ENCODE data around the gene SIGMAR1. TPM values are rescaled to one million over a fixed set of nuclear protein-coding genes. Genes with fewer than 3 reads are reported as not detected.
A peak's percentile ranks its signal among the peaks of the same experiment; 100 is the strongest.

The SIGMAR1 gene
- 106 and 115 TPM in 2 replicates for total RNA-seq (2014; rRNA removed; shearing (Covaris generic); ENCODE audit: low replicate concordance)

DNA sequence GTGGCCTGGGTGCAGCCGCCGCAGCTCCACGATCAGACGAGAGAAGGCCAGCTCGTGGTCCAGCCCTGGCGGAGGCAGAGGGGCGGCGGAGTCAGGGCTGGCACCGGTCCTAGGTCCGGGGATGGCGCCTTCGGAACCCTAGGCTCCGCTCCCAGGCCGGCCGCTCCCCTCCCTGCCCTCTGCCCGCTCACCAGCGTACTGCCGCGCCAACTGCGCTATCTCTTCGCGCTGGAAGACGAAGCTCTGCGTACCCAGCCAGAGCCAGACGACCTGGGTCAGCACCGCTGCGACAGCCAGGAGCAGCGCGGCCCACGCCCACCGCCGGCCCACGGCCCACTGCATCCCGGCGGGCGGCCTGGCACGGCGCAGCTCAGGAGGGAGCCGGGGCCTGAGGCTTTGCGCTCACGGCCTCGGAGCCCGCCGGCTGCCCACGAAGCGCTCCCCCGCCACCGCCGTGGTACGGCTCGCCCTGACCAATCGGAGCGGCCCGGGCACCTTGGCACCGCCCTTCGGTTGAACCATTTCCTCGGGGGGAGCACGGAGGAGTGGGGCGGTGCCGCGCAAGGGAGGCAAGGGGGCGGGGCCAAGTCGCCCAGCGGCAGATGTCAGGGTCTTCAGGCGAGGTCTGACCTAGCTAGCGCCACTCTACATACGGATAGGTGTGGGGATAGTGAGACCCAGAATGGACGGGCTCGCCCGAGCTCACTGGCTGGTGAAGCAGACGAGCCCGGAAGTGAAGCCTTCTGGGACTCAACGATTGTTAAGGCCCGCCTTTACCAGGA is at the start of gene SIGMAR1:
Gene SIGMAR1, minus strand, starts transcription at position 432 of the 782 bp plus-strand sequence. Its CDS starts 90 bp downstream, at position 342.
- H3K9me3 ChIP-seq, result no peaks in the 10 kb centered on the region
- peak within 1 kb of the TSS; percentile 76 for H3K4me3 ChIP-seq
- DNase-seq, result peak; percentile 89
- peaks cover 9% of the 10 kb centered on the region; the same call in 1 of the 2 replicates for H3K36me3 ChIP-seq
- no peaks in the 10 kb centered on the region for H3K27me3 ChIP-seq

- Histone ChIP-seq H3K4me3 (no peak overlapping the region), H3K9me3 (no peaks in the 10 kb centered on the region), H3K27me3 (no peaks in the 10 kb centered on the region), H3K36me3 (no peaks in the 10 kb centered on the region)
- DNase-seq, result no peak
Measured at GRCh38 chr9:34686732-34687131, 49.1 kb upstream of the SIGMAR1 start.

GRCh38 chr9:34686231-34686630 is 48.6 kb upstream of the SIGMAR1 start:
- DNase-seq, result no peak
- Histone ChIP-seq H3K9me3 (no peaks in the 10 kb centered on the region), H3K36me3 (no peaks in the 10 kb centered on the region), H3K4me3 (no peak overlapping the region), H3K27me3 (no peaks in the 10 kb centered on the region)

DNA sequence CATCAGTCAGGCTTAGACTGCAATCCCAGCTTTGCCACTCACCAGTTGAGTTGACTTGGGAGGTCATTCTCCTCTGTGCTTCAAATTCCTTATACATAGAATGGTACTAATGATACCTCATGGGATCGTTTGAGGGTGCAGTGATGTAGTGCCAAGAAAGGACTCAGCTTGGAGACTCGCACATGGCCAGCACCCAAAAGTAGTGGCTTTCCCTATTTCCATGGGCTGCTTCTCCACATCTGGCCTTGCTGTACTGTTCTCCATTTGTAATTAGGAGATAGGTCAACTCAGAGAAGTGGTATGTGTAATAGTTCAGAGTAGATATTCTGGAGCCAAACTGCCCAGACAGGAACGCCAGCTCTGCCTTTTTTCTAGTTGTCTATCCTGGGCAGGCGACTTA is 48.0 kb upstream of the SIGMAR1 start:
- Histone ChIP-seq H3K4me3 (no peak overlapping the region), H3K36me3 (no peaks in the 10 kb centered on the region), H3K27me3 (no peaks in the 10 kb centered on the region), H3K9me3 (no peaks in the 10 kb centered on the region)
- no peak for DNase-seq

DNA sequence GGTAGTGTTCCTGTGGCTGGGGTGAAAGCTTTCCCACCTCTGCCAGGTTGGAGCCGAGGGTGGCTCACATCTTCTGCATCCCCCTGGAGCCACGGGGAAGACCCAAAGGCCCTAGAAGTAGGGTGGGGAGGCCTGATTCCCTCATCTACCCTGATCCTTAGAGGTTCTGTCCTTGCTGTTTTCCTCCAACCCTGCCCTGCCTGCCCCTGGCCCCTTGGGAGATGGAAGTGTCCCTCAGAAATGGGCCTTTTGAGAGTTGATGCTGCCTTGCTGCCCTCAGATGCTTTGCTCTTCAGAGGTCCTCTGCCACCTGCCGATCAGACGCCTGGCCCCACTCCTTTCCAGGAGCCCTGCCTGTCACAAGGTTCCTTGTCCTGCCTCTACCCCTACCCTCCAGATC is 47.2 kb upstream of the SIGMAR1 start:
- no peak for DNase-seq
- Histone ChIP-seq H3K36me3 (no peaks in the 10 kb centered on the region), H3K27me3 (no peaks in the 10 kb centered on the region), H3K4me3 (no peak overlapping the region), H3K9me3 (no peaks in the 10 kb centered on the region)

GRCh38 chr9:34684145-34684544 is 46.6 kb upstream of the SIGMAR1 start:
- no peak for DNase-seq
- no peaks in the 10 kb centered on the region for H3K9me3 ChIP-seq
- no peak overlapping the region for H3K4me3 ChIP-seq
- no peaks in the 10 kb centered on the region for H3K27me3 ChIP-seq
- no peaks in the 10 kb centered on the region for H3K36me3 ChIP-seq

GRCh38 chr9:34675869-34676268 is 38.3 kb upstream of the SIGMAR1 start:
- DNase-seq, result no peak
- Histone ChIP-seq H3K36me3 (no peaks in the 10 kb centered on the region), H3K27me3 (no peaks in the 10 kb centered on the region), H3K4me3 (no peak overlapping the region), H3K9me3 (no peaks in the 10 kb centered on the region)

GRCh38 chr9:34675048-34675714 is 37.6 kb upstream of the SIGMAR1 start:
- DNase-seq, result peak; percentile 17
- H3K4me3 ChIP-seq, result no peak overlapping the region
- H3K27me3 ChIP-seq, result no peaks in the 10 kb centered on the region
- H3K9me3 ChIP-seq, result no peaks in the 10 kb centered on the region
- H3K36me3 ChIP-seq, result no peaks in the 10 kb centered on the region

DNA sequence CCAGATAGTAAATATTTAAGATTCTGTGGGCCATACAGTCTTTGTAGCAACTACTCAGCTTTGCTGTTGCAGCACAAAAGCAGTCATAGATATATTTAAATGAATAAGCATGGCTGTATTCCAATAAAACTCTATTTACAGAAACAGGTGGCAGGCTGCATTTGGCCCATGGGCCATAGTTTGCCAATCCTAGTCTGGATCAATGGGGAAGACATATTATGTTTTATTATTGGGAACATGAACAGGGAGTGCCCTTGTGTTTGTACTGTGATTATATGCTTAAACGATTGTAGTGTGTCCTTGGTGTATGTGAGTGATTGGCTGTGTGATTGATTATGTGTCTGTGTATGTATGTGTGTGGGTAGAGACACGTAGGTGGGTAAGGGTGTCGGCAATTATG is 36.9 kb upstream of the SIGMAR1 start:
- Histone ChIP-seq H3K4me3 (no peak overlapping the region), H3K27me3 (no peaks in the 10 kb centered on the region), H3K9me3 (no peaks in the 10 kb centered on the region), H3K36me3 (no peaks in the 10 kb centered on the region)
- DNase-seq, result no peak

DNA sequence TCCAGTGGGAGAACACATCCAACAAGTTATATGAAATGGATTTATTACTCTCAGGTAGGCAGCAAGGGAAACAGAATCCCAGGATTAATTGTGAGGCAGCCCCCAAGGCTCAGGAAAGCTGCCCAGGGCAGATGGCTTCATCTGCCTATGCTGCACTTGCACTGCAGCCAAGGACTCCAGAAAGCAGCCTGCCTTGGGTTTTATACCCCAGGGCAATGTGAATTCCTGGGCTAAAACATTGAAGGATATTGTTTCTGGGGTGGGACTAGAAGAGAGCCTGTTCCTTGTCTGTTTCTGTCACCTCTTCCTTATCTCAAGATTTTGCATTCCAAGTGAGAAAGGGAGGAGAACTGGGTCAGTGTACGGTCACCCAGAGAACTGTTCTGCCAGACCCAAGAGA is 33.7 kb upstream of the SIGMAR1 start:
- Histone ChIP-seq H3K4me3 (no peak overlapping the region), H3K36me3 (no peaks in the 10 kb centered on the region), H3K9me3 (no peaks in the 10 kb centered on the region), H3K27me3 (no peaks in the 10 kb centered on the region)
- DNase-seq, result no peak

DNA sequence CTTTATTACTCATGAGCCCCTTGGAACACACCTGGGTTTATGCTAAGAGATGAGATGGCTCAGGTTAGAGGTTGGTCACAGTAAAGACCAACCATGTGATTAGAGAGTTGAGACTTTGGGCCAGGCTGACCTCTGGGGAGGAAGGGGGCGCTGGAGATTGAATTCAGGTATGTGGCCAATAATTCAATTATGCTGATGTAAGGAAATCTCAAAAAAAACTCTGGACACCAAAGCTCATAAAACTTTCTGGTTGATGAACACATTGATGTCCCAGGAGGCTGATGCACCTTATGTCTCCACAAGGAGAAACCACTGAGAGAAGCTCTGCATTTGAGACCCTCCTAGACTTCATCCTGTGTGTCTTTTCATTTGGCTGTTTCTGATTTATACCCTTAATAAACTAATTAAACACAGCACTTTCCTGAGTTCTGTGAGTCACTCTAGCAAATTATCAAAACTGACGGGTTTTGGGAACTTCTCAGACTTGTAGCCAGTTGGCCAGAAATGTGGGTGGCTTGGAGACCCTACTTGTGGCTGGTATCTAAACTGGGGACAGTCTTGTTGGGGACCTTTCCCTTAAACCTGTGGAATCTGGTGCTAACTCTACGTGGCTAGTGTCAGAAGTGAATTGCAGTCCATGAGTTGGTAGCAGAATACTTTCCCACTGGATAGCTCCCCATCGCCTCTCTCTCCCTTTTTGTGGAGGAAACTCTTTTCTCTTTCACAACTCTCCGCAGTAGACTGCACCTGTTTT is 32.4 kb upstream of the SIGMAR1 start:
- Histone ChIP-seq H3K27me3 (no peaks in the 10 kb centered on the region), H3K4me3 (no peak overlapping the region), H3K36me3 (no peaks in the 10 kb centered on the region), H3K9me3 (no peaks in the 10 kb centered on the region)
- no peak for DNase-seq

GRCh38 chr9:34665381-34666250 is 28.0 kb upstream of the SIGMAR1 start:
- H3K36me3 ChIP-seq, result no peaks in the 10 kb centered on the region
- H3K9me3 ChIP-seq, result no peaks in the 10 kb centered on the region
- DNase-seq, result peak; percentile 84
- peak overlapping the region; percentile 86 for H3K4me3 ChIP-seq
- no peaks in the 10 kb centered on the region for H3K27me3 ChIP-seq

GRCh38 chr9:34665067-34665380 is 27.4 kb upstream of the SIGMAR1 start:
- Histone ChIP-seq H3K9me3 (no peaks in the 10 kb centered on the region), H3K4me3 (peak overlapping the region; percentile 86)
- DNase-seq, result no peak

DNA sequence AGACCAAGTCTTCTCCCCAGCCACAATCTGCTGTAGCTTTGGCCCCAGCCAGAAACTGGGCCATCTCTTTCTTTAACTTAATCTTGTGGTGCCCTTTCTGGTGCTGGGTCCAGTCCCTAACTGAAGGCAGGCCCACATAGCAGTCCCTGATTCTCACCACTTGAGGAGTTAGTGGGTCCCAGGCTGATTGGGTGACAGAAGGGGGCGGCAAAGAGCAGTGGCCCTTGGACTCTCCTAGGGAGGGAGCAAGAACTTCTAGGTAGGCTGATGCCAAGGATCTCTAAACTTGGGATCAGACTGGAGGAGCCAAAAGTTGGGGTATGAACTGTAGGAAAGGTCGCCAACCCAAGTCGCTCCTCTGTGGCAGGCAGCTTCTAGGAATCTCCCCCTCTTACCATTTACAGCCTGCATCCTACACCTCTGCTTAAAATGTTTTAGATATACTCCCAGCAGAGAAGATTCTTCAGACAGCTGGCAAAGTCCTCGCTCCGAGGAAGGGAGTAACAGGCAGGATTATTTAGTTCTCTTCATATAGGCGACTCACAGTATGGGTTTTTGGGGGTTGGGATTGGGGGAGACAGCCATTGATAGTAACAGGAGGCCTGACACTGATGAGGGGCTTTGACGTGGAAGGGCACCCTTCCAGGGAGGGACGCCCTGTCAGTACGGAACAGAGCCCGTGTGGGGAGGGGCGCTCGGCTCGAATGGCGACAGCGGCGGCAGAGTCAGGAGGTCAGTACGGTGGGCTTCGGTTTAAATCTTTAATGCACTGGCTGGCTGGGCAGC is 26.9 kb upstream of the SIGMAR1 start:
- no peaks in the 10 kb centered on the region for H3K36me3 ChIP-seq
- H3K4me3 ChIP-seq, result peak overlapping the region; percentile 86
- no peaks in the 10 kb centered on the region for H3K27me3 ChIP-seq
- DNase-seq, result peak; percentile 72
- no peaks in the 10 kb centered on the region for H3K9me3 ChIP-seq

More at GRCh38 chr9:34665067-34665380, 27.4 kb upstream of the SIGMAR1 start:
- H3K27me3 ChIP-seq, result no peaks in the 10 kb centered on the region
- no peaks in the 10 kb centered on the region for H3K36me3 ChIP-seq

GRCh38 chr9:34663303-34663605 is 25.7 kb upstream of the SIGMAR1 start:
- H3K9me3 ChIP-seq, result no peaks in the 10 kb centered on the region
- DNase-seq, result no peak
- no peak overlapping the region for H3K4me3 ChIP-seq
- no peaks in the 10 kb centered on the region for H3K36me3 ChIP-seq
- no peaks in the 10 kb centered on the region for H3K27me3 ChIP-seq

Measured in MG63 (cell line).